K562 (cell line): ENCODE data around the gene ETHE1. TPM values are rescaled to one million over a fixed set of nuclear protein-coding genes. Genes with fewer than 3 reads are reported as not detected.

Experiments
- ATF3 ChIP-seq, 2 experiments: fragments of 450-650 bp in 1 of 2; sonication (generic) in 1 of 2; formaldehyde crosslinking in 1 of 2; IDR thresholded peaks in 1 of 2; conservative IDR thresholded peaks in 1 of 2; 2 replicates each; pipeline versions ENCODE4 v1.6.1 to v1.8.1; 2016 to 2023; ENCODE audit warnings: mild to moderate bottlenecking in 2 of 2, moderate library complexity in 2 of 2, inconsistent platforms in 1 of 2, missing genetic modification reagents in 1 of 2
- ATF6 ChIP-seq: sonication (generic); formaldehyde crosslinking; IDR thresholded peaks from 2 replicates; pipeline ENCODE4 v1.4.0; 2020; ENCODE audit warnings: mild to moderate bottlenecking, missing genetic modification reagents
- BRD9 ChIP-seq: fragments of 450-650 bp; IDR thresholded peaks from 2 replicates; pipeline ENCODE4 v1.6.1; 2018; ENCODE audit warnings: low read depth; ENCODE audit not compliant: partially characterized antibody
- CREB3L1 ChIP-seq: fragments of 450-650 bp; IDR thresholded peaks from 2 replicates; pipeline ENCODE4 v1.6.1; 2014; ENCODE audit warnings: low read depth, mild to moderate bottlenecking, moderate library complexity, borderline replicate concordance
- MAX ChIP-seq: sonication (generic); formaldehyde crosslinking; IDR thresholded peaks from 2 replicates; pipeline ENCODE4 v1.9.0; 2022; ENCODE audit warnings: mild to moderate bottlenecking, missing genetic modification reagents
- MAZ ChIP-seq, 2 experiments: fragments of 450-650 bp in 1 of 2; sonication (generic) in 1 of 2; formaldehyde crosslinking; IDR thresholded peaks in 1 of 2; conservative IDR thresholded peaks in 1 of 2; 2 replicates each; pipeline versions ENCODE4 v1.4.0 to v1.5.0; 2020; ENCODE audit warnings: mild to moderate bottlenecking in 1 of 2, missing genetic modification reagents in 1 of 2
- MBD1 ChIP-seq: fragments of 250-450 bp; sonication (Bioruptor Pico); IDR thresholded peaks from 2 replicates; pipeline ENCODE4 v1.8.0; 2022; ENCODE audit warnings: inconsistent platforms
- MEIS2 ChIP-seq: fragments of 450-650 bp; IDR thresholded peaks from 2 replicates; pipeline ENCODE4 v1.6.1; 2014; ENCODE audit warnings: mild to moderate bottlenecking; ENCODE audit not compliant: partially characterized antibody
- PHB ChIP-seq: fragments of 250-450 bp; sonication (Bioruptor Pico); IDR thresholded peaks from 2 replicates; pipeline ENCODE4 v1.5.0; 2021
- PURB ChIP-seq: sonication (generic); formaldehyde crosslinking; IDR thresholded peaks from 2 replicates; pipeline ENCODE4 v1.9.0; 2021; ENCODE audit warnings: low read depth, mild to moderate bottlenecking, missing genetic modification reagents
- RREB1 ChIP-seq: fragments of 250-450 bp; sonication (Bioruptor Pico); IDR thresholded peaks from 2 replicates; pipeline ENCODE4 v1.4.0; 2020
- SP1 ChIP-seq: sonication (generic); formaldehyde crosslinking; IDR thresholded peaks from 2 replicates; pipeline ENCODE4 v1.8.1; 2022; ENCODE audit warnings: mild to moderate bottlenecking, missing genetic modification reagents
- STAT5A ChIP-seq: IDR thresholded peaks from 2 replicates; pipeline ENCODE4 v1.6.1; 2012; ENCODE audit warnings: low read length, inconsistent platforms, borderline replicate concordance
- ZEB2 ChIP-seq: fragments of 450-650 bp; IDR thresholded peaks from 2 replicates; pipeline ENCODE4 v1.6.1; 2016
- polyA plus RNA-seq, 8 experiments: library from polyadenylated mRNA; depleted of rRNA in 4 of 8; stranded (reverse) in 5 of 8; unstranded in 3 of 8; fragments of >200 nt; fragmentation: Nextera tagmentation in 2 of 8; fragmentation: Illumina TruSeq in 1 of 8; extraction: Ambion mirVana in 2 of 8; extraction: Trizol in 1 of 8; gene quantifications; 2 replicates each; pipeline versions ENCODE4 v1.2.1 to v1.2.3, GENCODE V29; 2011 to 2014; ENCODE audit warnings: inconsistent platforms in 1 of 8, missing spikeins in 1 of 8
- total RNA-seq, 7 experiments: library from RNA; depleted of rRNA in 6 of 7; stranded (reverse); fragments of >200 nt in 6 of 7; fragmentation: Illumina TruSeq in 2 of 7; extraction: Trizol in 2 of 7; gene quantifications; 2 replicates each; pipeline versions ENCODE4 v1.2.1 to v1.2.3, GENCODE V29; 2011 to 2021; ENCODE audit warnings: low replicate concordance in 1 of 7

Gene ETHE1
- total and polyA plus RNA-seq, 9 of the 15 experiments (the other 6 are each of a cell fraction or from before 2014, with no cell fraction given): 2.9 to 21.0 (median 10.2) TPM

- 0 out of 2 replicates have a peak, but pooled peaks have one; percentile 27 for TF ChIP-seq ATF6 (CRISPR knock-in tag)
- no peak for TF ChIP-seq STAT5A
- TF ChIP-seq ZEB2: no peak
- TF ChIP-seq ATF3 (IDR thresholded peaks at IDR 0.05): no peak
- TF ChIP-seq ATF3 (CRISPR knock-in tag; conservative IDR thresholded peaks at IDR 0.05): peak; percentile 67; the same call in 1 of the 2 replicates
- TF ChIP-seq PURB (CRISPR knock-in tag): no peak
- TF ChIP-seq MBD1 (CRISPR knock-in tag): no peak
- peak; percentile 94 for TF ChIP-seq SP1 (CRISPR knock-in tag)
- TF ChIP-seq MEIS2: peak; percentile 81
- TF ChIP-seq CREB3L1: no peak
- peak; percentile 71 for TF ChIP-seq MAX (CRISPR knock-in tag)
- TF ChIP-seq RREB1 (CRISPR knock-in tag): no peak
- no peak for TF ChIP-seq BRD9
- no peak for TF ChIP-seq PHB (CRISPR knock-in tag)
- TF ChIP-seq MAZ (CRISPR knock-in tag; conservative IDR thresholded peaks at IDR 0.05 in 1 of 2, IDR thresholded peaks at IDR 0.05 in 1 of 2): peak; percentile 57 to 76
These were observed 51.9 kb downstream of the ETHE1 start (continued) for GRCh38 chr19:43474986-43475705.
